ENCODE measurements around the gene OPCML.

OPCML gene

DNA sequence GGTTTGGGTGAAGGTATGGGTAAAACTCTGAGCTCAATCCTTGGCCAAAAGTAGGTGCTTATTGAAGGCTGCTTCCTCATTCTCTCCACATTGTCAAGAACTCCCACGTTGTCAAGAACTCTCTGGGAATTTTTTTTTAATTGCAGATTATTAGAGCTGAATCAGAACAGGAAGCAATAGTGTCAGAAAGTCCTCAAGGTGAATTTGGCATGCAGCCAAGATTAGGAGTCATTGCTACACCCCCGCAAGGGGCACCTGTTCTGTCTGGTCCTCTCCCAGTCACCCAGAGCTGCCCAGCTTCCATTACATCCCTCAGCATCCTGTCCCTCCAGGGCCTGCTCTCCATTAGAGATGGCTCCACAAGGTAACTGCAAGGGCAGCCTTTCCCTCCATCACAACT, 996.5 kb downstream of the OPCML start:
- Histone ChIP-seq H3K27me3 (ENCODE audit: control insufficient read depth in 1 of 2, insufficient read depth in 2 of 2, low read length in 2 of 2) (no peaks in the 10 kb centered on the region), H3K9ac (ENCODE audit: low read length in 2 of 2) (no peak overlapping the region), H3K4me3 (ENCODE audit: low read length in 2 of 2) (no peak overlapping the region), H3K27ac (ENCODE audit: low read length) (no peak overlapping the region), H3K4me1 (ENCODE audit: control insufficient read depth, insufficient read depth, low read length) (no peaks in the 10 kb centered on the region), H3K9me3 (ENCODE audit: control insufficient read depth in 2 of 2, low read length in 2 of 2) (no peaks in the 10 kb centered on the region), H3K36me3 (ENCODE audit: control insufficient read depth in 2 of 2, insufficient read depth in 2 of 2, low read length in 2 of 2) (no peaks in the 10 kb centered on the region)

DNA sequence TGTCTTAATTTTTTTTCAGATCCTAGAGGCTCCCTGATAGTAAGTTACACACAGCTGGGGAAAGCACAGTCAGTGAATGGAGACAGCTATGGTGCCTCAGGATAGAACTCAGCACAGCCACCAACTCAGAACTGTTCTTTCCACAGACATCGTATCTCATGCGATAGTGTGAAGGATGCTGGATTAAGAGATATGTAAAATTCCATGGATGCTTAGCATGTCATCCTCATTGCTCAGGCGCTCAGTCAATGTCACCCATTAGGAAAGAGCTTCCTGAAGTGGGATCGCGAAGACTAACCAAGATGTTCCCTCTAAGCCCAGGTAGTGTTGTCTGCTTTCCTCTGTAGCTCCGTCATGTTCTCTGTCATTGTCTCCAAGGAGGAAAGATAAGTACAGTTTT, 1000.4 kb downstream of the OPCML start:
- Histone ChIP-seq H3K9ac (ENCODE audit: low read length in 2 of 2) (no peak overlapping the region), H3K36me3 (ENCODE audit: control insufficient read depth in 2 of 2, insufficient read depth in 2 of 2, low read length in 2 of 2) (no peaks in the 10 kb centered on the region), H3K27ac (ENCODE audit: low read length) (no peak overlapping the region), H3K9me3 (ENCODE audit: control insufficient read depth in 2 of 2, low read length in 2 of 2) (no peaks in the 10 kb centered on the region), H3K4me1 (ENCODE audit: control insufficient read depth, insufficient read depth, low read length) (no peaks in the 10 kb centered on the region), H3K27me3 (ENCODE audit: control insufficient read depth in 1 of 2, insufficient read depth in 2 of 2, low read length in 2 of 2) (no peaks in the 10 kb centered on the region), H3K4me3 (ENCODE audit: low read length in 2 of 2) (no peak overlapping the region)

DNA sequence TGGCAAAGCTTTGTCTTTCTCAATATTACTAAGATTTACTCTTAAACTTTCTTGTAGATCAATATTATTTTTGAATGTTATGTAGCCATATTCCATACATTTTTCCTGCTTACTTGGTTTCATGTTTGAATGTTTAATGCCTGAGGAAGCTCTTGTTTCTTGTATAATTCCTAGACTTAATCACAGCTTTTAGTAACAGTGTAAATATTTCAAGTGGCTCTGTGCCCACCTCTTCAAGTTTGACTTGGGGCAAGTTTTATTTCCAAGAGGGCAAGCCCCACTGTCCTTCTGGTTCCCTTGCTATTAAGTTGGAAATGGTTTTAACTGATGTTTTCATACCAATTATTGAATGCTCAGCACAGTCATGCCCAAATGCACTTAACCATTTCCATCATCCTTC, 1004.1 kb downstream of the OPCML start:
- peaks cover 0 to 2% of the 10 kb centered on the region in 2 donors for H3K9me3 ChIP-seq (ENCODE audit: control insufficient read depth in 2 of 2, low read length in 2 of 2)
- no peaks in the 10 kb centered on the region for H3K27me3 ChIP-seq (ENCODE audit: control insufficient read depth in 1 of 2, insufficient read depth in 2 of 2, low read length in 2 of 2)
- no peak overlapping the region for H3K27ac ChIP-seq (ENCODE audit: low read length)

DNA sequence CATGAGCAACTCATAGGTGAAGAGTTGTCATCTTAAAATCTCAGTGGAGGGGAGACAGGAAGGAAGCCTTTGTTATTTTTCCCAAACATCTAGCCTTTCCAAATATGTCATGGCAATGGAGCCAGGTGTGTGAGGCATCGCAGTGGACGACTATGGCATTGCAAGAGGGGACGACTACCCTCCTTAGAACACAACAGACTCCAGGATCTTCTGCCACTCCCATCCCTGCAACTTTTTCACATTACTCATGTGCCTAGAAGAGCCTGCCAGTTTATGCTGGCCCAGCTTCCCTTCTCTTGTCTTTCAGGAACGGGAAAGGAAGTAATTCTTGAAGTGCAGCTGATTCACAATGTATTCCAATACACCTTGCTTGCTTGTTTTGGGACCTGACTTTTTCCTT, 1008.4 kb downstream of the OPCML start:
- peaks cover 0 to 2% of the 10 kb centered on the region in 2 donors for H3K9me3 ChIP-seq (ENCODE audit: control insufficient read depth in 2 of 2, low read length in 2 of 2)
- H3K27me3 ChIP-seq (ENCODE audit: control insufficient read depth in 1 of 2, insufficient read depth in 2 of 2, low read length in 2 of 2): no peaks in the 10 kb centered on the region
- H3K36me3 ChIP-seq (ENCODE audit: control insufficient read depth in 2 of 2, insufficient read depth in 2 of 2, low read length in 2 of 2): no peaks in the 10 kb centered on the region
- no peak overlapping the region for H3K4me3 ChIP-seq (ENCODE audit: low read length in 2 of 2)
- no peak overlapping the region for H3K9ac ChIP-seq (ENCODE audit: low read length in 2 of 2)
- H3K27ac ChIP-seq (ENCODE audit: low read length): no peak overlapping the region
- H3K4me1 ChIP-seq (ENCODE audit: control insufficient read depth, insufficient read depth, low read length): no peaks in the 10 kb centered on the region

More for the DNA sequence above, 1004.1 kb downstream of the OPCML start:
- Histone ChIP-seq H3K4me1 (ENCODE audit: control insufficient read depth, insufficient read depth, low read length) (no peaks in the 10 kb centered on the region), H3K9ac (ENCODE audit: low read length in 2 of 2) (no peak overlapping the region), H3K4me3 (ENCODE audit: low read length in 2 of 2) (no peak overlapping the region), H3K36me3 (ENCODE audit: control insufficient read depth in 2 of 2, insufficient read depth in 2 of 2, low read length in 2 of 2) (no peaks in the 10 kb centered on the region)

DNA sequence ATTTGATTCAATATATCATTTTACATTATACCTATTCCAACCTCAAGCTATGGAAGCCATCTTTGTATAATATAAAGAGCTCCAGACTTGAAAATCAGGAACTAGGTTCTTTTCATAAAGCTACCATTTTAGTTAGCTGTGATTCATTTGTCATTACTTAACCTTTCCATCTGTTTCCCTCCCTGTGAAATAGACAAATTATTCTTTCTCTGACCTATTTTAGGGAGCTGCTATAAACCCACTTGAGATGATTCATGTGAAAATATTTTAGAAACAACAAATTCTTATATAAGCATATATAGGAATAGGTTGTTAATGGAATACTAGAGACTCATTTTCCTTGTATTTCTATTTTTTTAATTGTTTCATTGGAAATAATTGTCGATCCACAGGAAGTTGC, 1012.1 kb downstream of the OPCML start:
- H3K36me3 ChIP-seq (ENCODE audit: control insufficient read depth in 2 of 2, insufficient read depth in 2 of 2, low read length in 2 of 2): no peaks in the 10 kb centered on the region
- H3K9ac ChIP-seq (ENCODE audit: low read length in 2 of 2): no peak overlapping the region
- no peak overlapping the region for H3K27ac ChIP-seq (ENCODE audit: low read length)
- peaks cover 0 to 2% of the 10 kb centered on the region in 2 donors for H3K9me3 ChIP-seq (ENCODE audit: control insufficient read depth in 2 of 2, low read length in 2 of 2)
- no peak overlapping the region for H3K4me3 ChIP-seq (ENCODE audit: low read length in 2 of 2)
- H3K27me3 ChIP-seq (ENCODE audit: control insufficient read depth in 1 of 2, insufficient read depth in 2 of 2, low read length in 2 of 2): no peaks in the 10 kb centered on the region
- H3K4me1 ChIP-seq (ENCODE audit: control insufficient read depth, insufficient read depth, low read length): no peaks in the 10 kb centered on the region

DNA sequence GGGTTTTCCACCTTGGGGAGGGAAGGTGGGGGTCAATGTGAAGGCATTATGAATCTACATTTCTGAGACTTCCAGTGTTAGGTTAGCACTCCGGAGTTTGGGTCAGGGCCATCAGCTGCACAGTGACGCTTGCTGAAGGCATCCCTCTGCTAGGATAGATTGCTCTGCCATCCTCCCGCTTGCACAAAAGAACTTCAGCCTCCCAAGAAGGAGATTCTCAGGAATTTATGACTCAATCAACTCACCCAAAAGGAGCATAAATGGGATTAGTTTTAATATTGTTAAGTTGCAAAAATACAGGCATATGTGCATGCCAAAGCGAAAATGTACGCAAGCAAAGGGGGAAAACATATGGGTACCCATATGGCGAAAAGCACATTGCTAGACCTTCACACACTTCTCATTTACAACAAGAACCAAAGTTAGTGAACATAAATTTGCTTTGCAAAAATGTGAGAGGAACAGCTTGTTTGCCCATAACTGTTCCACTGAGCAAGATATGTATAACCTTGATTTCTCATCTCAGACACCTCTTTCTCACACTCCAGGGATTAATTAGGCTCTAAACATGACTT, 1013.0 kb downstream of the OPCML start:
- Histone ChIP-seq H3K4me3 (ENCODE audit: low read length in 2 of 2) (no peak overlapping the region), H3K36me3 (ENCODE audit: control insufficient read depth in 2 of 2, insufficient read depth in 2 of 2, low read length in 2 of 2) (no peaks in the 10 kb centered on the region), H3K9ac (ENCODE audit: low read length in 2 of 2) (no peak overlapping the region), H3K27ac (ENCODE audit: low read length) (no peak overlapping the region), H3K4me1 (ENCODE audit: control insufficient read depth, insufficient read depth, low read length) (no peaks in the 10 kb centered on the region), H3K27me3 (ENCODE audit: control insufficient read depth in 1 of 2, insufficient read depth in 2 of 2, low read length in 2 of 2) (no peaks in the 10 kb centered on the region), H3K9me3 (ENCODE audit: control insufficient read depth in 2 of 2, low read length in 2 of 2) (peaks cover 0 to 2% of the 10 kb centered on the region in 2 donors)

DNA sequence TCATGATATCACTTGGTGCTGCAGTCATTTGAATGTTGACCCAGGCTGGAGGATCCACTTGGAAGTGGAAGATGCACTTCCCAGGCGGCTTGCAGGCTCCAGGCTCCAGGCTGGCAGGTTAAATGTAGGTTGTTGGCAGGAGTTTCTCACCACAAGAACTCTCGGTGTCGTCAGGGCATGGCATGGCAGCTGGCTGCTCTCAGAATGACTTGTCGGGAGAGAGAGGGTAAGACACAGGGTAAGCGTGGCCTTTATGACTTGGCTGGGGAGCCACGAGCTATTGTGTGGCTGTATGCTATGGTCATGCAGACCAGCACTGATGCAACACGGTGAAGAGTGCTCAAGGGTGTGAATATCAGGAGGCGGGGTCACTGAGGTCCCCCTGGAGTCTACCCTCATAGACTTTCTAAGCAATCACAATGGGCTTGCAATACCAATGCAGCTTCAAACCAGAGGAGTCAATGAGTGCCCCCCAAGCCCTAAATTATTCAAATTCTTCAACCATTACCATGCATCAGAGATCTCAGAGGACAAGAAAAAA, 1027.7 kb downstream of the OPCML start:
- Histone ChIP-seq H3K27ac (ENCODE audit: low read length) (no peak overlapping the region), H3K27me3 (ENCODE audit: control insufficient read depth in 1 of 2, insufficient read depth in 2 of 2, low read length in 2 of 2) (peaks cover 0 to 4% of the 10 kb centered on the region in 2 donors), H3K4me1 (ENCODE audit: control insufficient read depth, insufficient read depth, low read length) (no peaks in the 10 kb centered on the region), H3K36me3 (ENCODE audit: control insufficient read depth in 2 of 2, insufficient read depth in 2 of 2, low read length in 2 of 2) (no peaks in the 10 kb centered on the region), H3K4me3 (ENCODE audit: low read length in 2 of 2) (no peak overlapping the region), H3K9me3 (ENCODE audit: control insufficient read depth in 2 of 2, low read length in 2 of 2) (peaks cover 0 to 4% of the 10 kb centered on the region in 2 donors), H3K9ac (ENCODE audit: low read length in 2 of 2) (no peak overlapping the region)

DNA sequence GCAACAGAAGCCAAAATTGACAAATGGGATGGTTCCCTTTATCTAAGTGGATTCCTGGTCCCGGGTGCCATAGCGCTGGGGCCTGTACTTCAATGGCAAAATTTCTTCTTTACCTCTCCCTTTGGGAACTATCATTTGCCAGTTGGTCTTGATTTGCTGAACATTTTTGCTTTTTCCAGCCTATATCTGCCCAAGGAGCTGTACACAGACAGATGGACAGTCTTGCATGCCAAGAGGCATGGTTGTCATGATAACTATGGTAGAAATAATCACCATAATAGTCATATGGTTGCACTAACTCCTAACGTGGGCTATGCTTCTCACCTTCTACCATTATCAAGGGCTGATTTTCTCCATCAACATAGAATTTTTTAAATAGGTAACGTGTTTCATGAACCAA, 1030.9 kb downstream of the OPCML start:
- H3K4me3 ChIP-seq (ENCODE audit: low read length in 2 of 2): no peak overlapping the region

DNA sequence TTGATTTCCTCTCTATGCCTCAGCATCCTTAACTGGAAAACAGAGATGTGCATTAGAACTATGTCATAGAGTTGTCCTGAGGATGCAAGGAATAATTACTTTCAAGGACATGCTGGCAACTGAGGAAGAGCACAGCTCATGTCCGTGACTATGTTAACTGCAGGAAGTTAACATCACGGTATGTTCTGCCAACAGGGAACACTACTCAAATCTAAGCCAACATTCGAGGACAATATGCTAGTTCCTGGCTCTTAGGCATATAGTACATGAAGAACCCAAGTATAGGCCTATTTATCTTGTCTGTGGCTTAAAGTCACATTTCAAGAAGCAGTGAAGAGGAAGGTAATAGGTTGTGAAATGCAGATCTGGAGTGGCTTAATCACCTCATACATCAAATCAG, 1032.6 kb downstream of the OPCML start:
- peaks cover 0 to 4% of the 10 kb centered on the region in 2 donors for H3K9me3 ChIP-seq (ENCODE audit: control insufficient read depth in 2 of 2, low read length in 2 of 2)
- H3K4me3 ChIP-seq (ENCODE audit: low read length in 2 of 2): no peak overlapping the region
- no peak overlapping the region for H3K9ac ChIP-seq (ENCODE audit: low read length in 2 of 2)
- no peaks in the 10 kb centered on the region for H3K4me1 ChIP-seq (ENCODE audit: control insufficient read depth, insufficient read depth, low read length)
- peaks cover 0 to 4% of the 10 kb centered on the region in 2 donors for H3K27me3 ChIP-seq (ENCODE audit: control insufficient read depth in 1 of 2, insufficient read depth in 2 of 2, low read length in 2 of 2)
- no peaks in the 10 kb centered on the region for H3K36me3 ChIP-seq (ENCODE audit: control insufficient read depth in 2 of 2, insufficient read depth in 2 of 2, low read length in 2 of 2)
- no peak overlapping the region for H3K27ac ChIP-seq (ENCODE audit: low read length)

More for the DNA sequence above, 1030.9 kb downstream of the OPCML start:
- H3K36me3 ChIP-seq (ENCODE audit: control insufficient read depth in 2 of 2, insufficient read depth in 2 of 2, low read length in 2 of 2): no peaks in the 10 kb centered on the region
- H3K9ac ChIP-seq (ENCODE audit: low read length in 2 of 2): no peak overlapping the region
- H3K27me3 ChIP-seq (ENCODE audit: control insufficient read depth in 1 of 2, insufficient read depth in 2 of 2, low read length in 2 of 2): peaks cover 0 to 4% of the 10 kb centered on the region in 2 donors
- peaks cover 0 to 4% of the 10 kb centered on the region in 2 donors for H3K9me3 ChIP-seq (ENCODE audit: control insufficient read depth in 2 of 2, low read length in 2 of 2)
- no peaks in the 10 kb centered on the region for H3K4me1 ChIP-seq (ENCODE audit: control insufficient read depth, insufficient read depth, low read length)
- H3K27ac ChIP-seq (ENCODE audit: low read length): no peak overlapping the region

DNA sequence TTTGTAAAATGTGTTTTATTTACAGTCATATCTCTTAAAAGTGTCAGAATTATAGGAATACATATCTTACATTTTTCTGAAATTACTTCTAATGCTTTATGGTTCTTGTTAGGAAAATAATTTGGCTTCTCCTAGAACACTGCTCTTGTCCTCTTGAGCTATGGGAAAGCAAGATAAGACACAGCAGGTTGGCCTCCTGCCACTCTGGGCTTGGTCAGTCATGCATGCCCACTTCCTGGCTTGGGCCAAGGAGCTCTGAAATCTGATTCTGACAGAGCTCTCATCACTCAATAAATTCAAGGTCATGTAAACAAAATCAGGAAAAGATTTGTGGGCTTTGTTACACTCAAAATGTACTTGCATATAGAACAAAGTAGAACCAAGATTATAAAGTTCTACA, 1036.0 kb downstream of the OPCML start:
- no peak overlapping the region for H3K9ac ChIP-seq (ENCODE audit: low read length in 2 of 2)
- H3K4me1 ChIP-seq (ENCODE audit: control insufficient read depth, insufficient read depth, low read length): no peaks in the 10 kb centered on the region
- H3K9me3 ChIP-seq (ENCODE audit: control insufficient read depth in 2 of 2, low read length in 2 of 2): no peaks in the 10 kb centered on the region
- no peak overlapping the region for H3K27ac ChIP-seq (ENCODE audit: low read length)
- H3K27me3 ChIP-seq (ENCODE audit: control insufficient read depth in 1 of 2, insufficient read depth in 2 of 2, low read length in 2 of 2): no peaks in the 10 kb centered on the region
- no peaks in the 10 kb centered on the region for H3K36me3 ChIP-seq (ENCODE audit: control insufficient read depth in 2 of 2, insufficient read depth in 2 of 2, low read length in 2 of 2)
- H3K4me3 ChIP-seq (ENCODE audit: low read length in 2 of 2): no peak overlapping the region

DNA sequence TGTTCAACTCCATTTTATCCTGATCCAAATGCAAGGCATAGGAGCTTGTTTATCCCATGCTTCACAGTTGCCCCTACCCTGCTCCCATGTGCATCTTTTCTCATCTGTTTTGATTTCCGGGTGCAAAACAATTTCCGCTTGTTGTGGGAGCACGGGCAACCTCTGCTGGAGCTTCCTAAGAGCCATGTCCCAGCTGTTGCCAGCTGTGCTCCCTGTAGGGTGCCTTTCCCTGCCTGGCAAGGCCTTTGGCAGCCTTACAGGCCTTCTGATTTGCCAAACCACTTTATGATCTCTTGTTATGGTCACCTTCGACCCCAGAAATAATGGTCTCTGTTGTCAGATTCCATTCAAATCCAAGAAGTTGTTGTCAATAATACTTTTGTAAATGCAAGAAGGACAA, 1038.5 kb downstream of the OPCML start:
- no peak overlapping the region for H3K4me3 ChIP-seq (ENCODE audit: low read length in 2 of 2)
- no peaks in the 10 kb centered on the region for H3K36me3 ChIP-seq (ENCODE audit: control insufficient read depth in 2 of 2, insufficient read depth in 2 of 2, low read length in 2 of 2)
- no peaks in the 10 kb centered on the region for H3K4me1 ChIP-seq (ENCODE audit: control insufficient read depth, insufficient read depth, low read length)
- H3K27ac ChIP-seq (ENCODE audit: low read length): no peak overlapping the region
- no peaks in the 10 kb centered on the region for H3K27me3 ChIP-seq (ENCODE audit: control insufficient read depth in 1 of 2, insufficient read depth in 2 of 2, low read length in 2 of 2)
- no peak overlapping the region for H3K9ac ChIP-seq (ENCODE audit: low read length in 2 of 2)
- no peaks in the 10 kb centered on the region for H3K9me3 ChIP-seq (ENCODE audit: control insufficient read depth in 2 of 2, low read length in 2 of 2)

All from stomach smooth muscle (tissue), 2 donors.